HG02798 (cell line): ENCODE measurements around the gene PARD6A.

ENCODE experiments used
- ATAC-seq: cut with Tn5 transposase; IDR thresholded peaks from one replicate; pipeline ENCODE4 v1.9.1; 2021; ENCODE audit warnings: mild to moderate bottlenecking; ENCODE audit not compliant: unreplicated experiment, poor library complexity

Gene PARD6A

DNA sequence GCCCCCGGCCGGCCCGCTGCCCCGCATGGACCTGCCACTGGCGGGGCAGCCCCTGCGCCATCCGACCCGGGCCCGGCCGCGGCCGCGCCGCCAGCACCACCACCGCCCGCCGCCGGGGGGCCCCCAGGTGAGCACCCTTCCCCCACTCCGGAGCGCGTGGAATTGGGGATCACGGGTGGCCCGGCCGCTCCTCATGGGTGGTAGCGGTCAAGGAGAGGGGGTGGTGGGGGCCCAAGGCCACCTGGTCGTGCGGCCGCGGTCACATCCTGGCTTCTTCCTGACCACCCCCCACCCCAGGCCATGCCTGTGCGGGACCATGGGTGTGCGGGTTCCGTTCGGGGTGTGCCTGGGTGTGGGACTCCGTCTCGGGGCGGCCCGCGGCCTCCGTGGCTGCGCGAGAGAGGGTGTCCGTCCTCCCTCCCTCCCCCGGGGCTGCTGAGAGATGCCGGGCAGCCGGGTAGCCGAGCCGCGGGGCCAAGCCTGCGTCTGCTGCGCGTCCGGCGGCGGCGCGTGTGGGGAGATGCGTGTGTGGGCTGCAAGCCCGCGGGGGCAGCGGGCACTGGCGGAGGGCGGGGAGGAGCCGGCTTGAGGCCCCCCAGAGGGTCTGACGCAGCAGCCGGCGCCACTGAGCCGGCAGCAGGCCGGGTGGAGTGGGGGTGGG is 7.5 kb upstream of the PARD6A start:
- no peak for ATAC-seq

DNA sequence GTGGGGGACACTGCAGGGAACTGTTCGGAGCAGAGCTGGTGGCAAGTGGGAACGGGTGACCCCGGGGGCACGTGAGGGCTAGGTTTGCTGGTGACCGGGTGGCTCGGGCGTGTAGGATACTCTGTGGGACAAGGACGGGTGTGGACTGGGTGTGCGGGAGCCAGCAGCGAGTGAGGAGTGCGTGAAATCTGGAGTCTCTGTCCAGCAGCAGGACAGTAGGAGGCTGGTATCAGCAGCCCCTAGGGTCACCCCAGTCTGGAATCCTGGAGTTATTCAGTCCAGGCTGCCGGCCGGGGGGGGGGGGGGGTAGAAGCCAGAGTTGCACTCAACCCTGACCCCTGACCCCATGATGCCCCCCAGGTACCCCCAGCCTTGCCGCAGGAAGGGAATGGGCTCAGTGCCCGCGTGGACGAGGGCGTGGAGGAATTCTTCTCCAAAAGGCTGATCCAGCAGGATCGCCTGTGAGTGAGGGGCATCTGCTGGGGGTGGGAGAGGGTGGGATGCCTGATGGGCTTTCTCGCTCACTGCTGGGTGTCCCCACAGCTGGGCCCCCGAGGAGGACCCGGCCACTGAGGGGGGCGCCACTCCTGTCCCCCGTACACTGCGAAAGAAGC is 6.9 kb upstream of the PARD6A start:
- ATAC-seq, result no peak

DNA sequence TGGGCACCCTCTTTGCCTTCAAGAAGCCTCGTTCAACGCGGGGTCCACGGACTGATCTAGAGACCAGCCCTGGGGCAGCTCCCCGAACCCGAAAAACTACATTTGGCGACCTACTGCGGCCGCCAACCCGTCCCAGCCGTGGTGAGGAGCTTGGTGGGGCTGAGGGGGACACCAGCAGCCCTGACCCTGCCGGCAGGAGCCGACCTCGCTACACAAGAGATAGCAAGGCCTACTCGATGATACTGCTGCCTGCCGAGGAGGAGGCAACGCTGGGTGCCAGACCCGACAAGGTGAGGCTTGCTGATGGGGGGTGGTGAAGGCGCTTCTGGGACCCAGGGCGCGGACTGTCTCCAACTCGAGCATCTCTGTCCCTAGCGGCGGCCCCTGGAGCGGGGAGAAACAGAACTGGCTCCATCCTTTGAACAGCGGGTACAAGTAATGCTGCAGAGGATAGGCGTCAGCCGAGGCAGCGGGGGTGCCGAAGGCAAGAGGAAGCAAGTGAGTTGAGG is 6.3 kb upstream of the PARD6A start:
- ATAC-seq, result no peak

DNA sequence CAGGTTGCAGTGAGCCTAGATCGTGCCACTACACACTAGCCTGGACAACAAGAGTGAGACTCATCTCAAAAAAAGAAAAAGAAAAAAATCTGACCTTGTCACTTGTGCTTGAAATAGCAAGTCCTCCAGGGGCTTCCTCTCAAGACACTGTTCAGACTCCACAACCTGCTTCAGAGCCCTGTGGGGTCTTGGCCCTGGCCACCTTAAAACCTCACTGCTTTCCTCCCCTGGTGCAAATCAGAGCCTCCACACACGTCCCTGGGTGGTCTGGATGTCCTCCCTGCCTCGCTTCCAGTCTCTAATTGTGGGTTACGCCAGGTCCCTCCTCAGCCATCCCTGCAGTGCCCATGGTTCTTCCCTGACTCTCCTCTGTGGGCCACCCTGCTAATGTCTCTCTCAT is 5.4 kb upstream of the PARD6A start:
- no peak for ATAC-seq

DNA sequence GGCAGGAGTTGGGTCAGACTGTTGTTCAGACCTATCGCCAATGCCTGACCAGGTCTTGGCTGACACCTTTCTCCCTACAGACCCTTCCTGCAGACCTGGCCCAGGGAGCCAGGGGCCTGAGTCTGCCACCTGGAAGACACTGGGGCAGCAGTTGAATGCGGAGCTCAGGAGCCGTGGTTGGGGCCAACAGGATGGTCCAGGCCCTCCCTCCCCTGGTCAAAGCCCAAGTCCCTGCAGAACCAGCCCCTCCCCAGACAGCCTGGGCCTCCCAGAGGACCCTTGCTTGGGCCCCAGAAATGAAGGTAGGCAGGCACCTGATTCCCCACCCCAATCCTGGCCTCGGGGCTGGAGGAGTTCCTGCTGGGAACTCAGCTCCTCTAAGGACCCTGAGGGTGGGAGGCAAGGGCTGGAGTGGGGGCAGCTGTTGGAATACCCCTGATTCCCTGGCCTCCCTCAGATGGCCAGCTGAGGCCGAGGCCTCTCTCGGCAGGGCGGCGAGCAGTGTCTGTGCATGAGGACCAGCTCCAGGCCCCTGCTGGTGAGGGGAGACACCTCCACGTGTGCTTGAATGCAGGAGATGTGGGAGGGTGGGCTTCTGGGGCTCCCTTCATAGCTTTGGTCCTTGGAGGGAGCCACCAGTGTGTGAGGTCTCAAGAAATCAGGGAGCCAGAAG is 4.3 kb upstream of the PARD6A start:
- ATAC-seq, result no peak

DNA sequence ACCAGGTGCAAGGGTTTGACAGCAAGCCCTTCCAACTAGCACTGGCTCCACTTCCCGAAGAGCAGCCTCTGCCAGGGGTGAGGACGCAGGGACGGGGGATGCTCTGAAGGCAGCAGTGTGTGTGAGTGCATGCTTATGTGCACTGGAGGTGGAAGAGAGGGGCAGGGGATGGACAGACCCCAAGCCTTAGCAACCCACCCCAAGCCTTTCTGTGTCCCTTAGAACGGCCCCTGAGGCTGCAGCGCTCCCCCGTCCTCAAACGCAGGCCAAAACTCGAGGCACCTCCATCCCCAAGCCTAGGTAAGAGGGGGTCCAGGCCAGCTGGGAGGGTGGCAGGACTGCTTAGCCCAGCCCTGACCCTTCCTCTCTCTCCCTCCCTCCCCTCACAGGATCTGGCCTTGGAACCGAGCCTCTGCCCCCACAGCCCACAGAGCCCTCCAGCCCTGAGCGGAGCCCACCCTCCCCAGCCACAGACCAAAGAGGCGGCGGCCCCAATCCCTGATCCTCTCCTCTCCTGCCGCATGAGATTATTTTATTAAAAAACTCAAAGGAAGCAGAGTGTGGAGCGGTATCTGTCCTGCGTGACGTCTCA is 3.6 kb upstream of the PARD6A start:
- ATAC-seq, result no peak

DNA sequence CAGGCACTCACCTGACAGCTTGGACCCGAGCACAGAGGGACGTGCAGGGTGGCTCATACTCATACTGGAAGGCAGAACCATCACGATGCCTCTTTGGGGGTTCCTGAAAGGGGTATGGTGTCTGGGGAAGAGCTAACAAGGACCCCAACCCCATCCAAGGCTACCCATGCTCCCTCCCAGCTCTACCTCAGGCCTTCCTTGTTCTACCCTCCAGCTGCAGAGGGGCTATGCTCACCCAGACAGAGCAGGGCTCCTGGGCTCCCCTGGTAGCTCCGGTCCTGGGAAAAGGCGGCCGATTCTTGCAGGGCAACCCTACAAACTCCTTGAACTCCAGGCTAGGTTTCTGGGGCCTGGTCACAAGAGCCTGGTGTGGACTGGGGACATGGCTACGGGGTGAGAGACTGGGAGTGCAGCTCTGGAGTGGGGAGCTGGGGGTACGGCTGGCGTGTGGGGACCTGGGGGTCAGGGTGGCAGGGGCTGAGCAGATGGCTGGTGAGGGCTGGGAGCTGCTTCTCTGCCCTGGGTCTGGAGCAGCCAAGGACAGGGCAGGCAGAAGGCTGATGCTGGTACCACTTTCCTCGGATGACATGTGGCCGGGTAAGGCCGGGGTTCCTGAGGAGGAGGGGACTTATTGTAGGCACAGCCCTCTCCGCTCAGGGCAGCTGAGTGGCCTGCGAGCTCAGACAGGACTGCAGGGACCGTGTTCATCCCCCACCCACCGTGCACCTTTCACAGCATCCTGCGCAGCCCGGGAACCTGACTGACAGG is 2.8 kb upstream of the PARD6A start:
- ATAC-seq, result no peak

DNA sequence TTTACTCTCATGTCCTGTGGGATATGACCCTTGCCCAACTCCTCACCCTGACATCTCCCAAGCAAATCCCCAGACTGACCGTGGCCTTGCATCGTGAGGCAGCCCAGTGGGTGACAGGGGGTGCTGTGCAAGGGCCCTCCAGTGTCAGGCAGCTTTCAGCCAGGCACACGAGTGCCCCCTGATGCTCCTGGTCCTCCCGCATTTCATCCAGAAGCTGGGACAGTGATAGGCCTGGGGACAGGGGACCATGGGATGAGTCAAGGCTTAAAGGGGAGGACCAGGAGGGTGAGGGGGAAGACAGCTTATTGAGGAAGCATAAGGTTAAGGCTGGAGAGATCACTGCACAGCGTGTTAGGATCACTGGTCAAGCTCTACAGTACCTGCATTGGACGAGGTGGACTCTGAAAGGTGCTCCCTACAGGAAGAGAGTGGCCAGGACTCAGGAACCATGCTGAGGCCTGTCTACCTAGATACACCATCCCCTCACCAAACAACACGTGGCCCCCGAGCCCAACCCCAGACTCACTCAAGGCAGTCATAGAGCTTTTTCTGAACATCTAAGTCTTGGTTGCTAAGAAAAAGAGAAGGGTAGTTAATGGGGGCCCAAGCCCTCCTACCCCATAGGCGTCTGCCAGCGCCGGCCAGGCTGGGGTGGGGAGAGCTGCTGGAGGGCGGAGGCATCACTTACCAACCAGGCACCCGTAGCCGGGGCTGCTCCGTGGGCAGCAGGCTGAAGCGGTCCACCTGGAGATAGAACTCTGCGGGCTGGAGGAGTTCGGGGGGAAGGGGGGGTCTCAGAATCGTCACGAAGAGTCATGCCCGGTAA is 1.7 kb upstream of the PARD6A start:
- no peak for ATAC-seq

DNA sequence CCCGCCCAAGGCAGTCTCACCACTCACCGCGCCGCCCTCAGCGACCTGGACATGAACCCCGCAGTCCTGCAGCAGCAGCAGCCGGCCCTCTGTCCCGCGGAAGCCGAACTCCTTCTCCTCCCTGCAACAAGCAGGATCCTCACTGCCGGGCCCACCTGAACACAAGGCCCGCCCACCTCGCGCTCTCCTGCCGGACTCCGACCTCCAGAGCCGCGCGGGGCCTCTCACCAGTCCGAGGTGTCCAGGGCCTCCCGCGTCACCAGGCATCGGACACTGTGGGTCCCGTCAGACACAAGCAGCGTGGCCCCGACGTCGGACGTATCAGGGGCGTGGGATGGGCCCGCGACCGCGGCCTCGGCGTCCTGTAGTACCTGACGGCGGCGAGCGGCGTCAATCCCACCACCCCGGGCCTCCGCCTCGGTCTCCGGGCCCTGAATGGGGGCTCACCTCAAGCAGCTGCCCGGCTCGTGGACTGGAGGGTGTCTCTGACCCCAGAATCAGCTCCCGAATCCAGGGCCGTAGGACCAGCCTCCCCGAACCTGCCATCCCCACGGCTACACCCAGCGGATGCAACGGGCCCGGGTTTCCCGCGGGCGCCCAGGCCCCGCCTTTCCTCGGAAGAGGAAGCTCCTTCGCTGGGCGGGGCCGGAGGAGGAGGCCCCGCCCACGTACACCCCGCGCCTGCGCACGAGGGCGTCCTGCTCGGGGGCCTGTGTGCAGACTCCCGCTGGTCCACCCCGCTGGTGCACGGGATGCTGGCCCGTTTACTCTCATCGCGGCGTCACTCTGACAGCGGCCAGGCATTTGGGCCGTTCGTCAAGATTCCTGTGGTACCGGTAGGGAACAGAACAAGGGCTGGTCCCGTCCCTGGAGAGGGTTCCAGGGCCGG is 841 bp upstream of the PARD6A start, which contains the start of gene ACD:
Gene ACD (minus strand): TSS at position 586 of the 889 bp plus-strand sequence. CDS start 40 bp downstream, at position 546.
- ATAC-seq, result peak; percentile 64

DNA sequence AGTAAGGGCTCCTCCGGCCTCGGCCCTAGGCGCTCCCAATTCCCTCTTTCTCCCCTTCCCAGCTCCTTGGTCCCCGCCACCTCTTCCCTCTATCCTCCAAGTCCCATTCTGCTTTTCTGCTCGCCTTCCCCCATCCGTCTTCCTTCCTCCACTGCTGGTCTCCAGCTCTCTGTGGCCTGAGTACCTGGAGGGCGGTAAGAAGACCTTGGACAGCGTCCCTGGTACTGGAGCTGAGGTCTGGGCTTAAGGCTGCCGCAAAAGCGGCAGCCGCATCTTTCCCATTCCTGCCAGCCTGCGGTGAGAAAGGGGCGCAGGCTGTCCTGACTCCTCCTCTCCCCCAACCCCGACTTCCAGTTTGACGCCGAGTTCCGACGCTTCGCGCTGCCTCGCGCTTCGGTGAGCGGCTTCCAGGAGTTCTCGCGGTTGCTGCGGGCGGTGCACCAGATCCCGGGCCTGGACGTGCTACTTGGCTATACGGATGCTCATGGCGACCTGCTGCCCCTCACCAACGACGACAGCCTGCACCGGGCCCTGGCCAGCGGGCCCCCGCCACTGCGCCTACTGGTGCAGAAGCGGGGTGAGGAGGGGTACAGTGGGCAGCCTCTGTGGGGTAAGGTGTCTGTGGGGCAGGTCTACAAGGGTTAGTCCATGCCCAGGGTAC is 471 bp downstream of the PARD6A start:
- ATAC-seq, result no peak

DNA sequence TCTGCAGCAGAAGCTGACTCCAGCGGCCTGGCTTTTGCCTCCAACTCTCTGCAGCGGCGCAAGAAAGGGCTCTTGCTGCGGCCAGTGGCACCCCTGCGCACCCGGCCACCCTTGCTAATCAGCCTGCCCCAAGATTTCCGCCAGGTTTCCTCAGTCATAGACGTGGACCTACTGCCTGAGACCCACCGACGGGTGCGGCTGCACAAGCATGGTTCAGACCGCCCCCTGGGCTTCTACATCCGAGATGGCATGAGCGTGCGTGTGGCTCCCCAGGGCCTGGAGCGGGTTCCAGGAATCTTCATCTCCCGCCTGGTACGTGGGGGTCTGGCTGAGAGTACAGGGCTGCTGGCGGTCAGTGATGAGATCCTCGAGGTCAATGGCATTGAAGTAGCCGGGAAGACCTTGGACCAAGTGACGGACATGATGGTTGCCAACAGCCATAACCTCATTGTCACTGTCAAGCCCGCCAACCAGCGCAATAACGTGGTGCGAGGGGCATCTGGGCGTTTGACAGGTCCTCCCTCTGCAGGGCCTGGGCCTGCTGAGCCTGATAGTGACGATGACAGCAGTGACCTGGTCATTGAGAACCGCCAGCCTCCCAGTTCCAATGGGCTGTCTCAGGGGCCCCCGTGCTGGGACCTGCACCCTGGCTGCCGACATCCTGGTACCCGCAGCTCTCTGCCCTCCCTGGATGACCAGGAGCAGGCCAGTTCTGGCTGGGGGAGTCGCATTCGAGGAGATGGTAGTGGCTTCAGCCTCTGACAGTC is 1.3 kb downstream of the PARD6A start:
- no peak for ATAC-seq

DNA sequence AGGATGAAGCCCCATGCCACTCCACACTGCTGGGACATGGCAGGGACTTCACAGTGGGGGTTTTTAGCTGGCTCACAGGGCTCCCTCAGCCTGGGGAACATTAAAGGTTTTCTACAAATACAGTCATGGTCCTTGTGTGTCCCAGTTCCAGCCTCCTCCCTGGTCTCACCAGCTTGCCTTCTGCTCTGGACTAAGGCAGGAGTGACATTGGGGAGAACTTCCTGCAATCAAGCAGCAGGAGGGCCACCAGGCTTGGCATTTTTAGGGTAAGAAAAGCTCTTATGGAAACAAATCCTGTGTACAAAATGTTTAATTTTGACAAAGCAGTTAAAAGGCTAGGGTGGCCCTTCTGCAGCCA is 1.9 kb downstream of the PARD6A start:
- no peak for ATAC-seq

DNA sequence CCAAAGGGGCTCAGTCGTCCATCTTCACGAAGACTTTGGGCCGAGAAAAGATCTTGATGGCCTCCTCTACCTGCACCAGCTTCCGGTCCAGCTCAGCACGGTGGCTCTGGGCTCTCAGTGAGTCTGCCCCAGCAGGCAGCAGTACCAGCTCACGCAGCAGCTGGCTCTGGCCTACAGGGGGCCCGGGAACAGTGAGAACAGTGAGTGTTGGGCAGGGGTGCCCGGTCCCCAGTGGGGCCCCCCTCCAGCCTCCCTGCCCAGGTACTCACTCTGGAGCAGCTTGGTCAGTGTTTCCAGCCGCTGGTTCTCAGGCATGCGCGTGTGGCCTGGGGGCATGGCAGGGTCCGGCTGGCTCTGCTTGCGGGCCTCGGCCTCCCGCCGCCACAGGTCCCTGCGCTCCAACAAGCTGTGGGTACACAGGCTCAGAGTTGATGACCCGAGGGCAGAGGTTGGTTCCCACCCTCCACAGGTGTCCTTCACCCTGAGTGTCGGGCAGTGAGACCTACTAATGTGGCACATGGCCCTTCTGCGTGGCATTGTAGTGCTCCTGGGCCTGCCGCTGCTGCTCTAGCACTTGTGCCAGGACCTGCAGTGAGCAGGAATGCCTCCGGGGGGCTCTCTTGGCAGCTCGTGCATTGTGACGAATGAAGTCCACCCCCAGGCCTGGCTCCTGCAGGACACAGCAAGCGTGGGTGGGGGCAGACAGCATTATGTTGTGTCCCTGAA is 2.6 kb downstream of the PARD6A start:
- no peak for ATAC-seq

DNA sequence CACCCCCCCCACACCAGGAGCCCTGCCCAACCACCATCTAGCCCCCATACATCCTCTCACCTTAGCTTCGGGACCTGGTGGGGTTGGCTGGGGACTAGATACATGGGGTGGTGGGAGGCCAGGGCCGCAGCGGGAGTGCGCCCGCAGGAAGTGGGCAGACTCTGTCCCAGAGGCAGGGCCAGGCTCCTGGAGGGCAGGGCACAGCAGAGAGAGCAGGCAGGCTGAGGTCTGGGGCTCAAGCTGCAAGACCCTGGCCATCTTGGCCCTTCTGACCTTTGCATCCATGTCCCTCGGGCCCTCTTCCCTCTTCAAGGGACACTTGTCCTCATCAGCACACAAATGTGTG is 3.1 kb downstream of the PARD6A start:
- ATAC-seq, result no peak

DNA sequence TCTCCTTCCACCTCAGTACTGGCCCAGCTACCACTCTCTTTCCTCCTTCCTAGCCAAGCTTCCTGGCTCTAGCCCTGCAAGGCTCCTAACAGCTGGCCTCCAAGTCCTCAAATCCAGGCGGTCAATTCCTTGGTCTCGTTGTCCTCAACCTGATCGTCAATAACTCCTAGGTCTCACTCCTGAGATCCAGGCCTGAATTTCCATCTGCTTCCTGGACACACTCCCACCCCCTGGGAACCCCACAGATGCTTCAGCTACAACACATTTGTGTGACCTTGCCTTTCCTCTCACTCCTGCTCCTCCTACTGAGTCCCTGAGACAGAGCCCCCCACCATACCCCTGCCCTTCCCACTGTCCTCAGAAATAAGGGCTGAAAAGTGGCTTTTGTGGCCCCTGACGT is 3.5 kb downstream of the PARD6A start:
- no peak for ATAC-seq

DNA sequence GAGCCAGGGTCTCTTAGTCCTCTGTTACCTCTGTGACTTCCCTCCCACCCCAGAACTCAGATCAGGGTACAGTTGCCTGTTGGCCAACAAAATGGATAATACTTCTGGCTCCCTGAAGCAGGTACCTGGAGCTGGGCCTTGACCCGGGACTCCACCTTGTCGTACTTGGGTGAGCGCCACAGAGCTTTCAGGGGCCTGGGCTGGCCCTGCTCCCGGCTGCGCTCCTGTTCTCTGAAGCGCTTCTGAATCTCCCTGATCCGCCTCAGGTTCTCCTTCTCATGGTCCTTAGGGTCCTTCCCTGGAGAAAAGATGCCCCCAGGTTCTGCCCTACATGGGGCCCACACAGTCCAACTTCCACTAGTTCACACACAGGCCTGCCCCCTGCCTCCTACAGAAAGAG is 4.1 kb downstream of the PARD6A start:
- no peak for ATAC-seq

DNA sequence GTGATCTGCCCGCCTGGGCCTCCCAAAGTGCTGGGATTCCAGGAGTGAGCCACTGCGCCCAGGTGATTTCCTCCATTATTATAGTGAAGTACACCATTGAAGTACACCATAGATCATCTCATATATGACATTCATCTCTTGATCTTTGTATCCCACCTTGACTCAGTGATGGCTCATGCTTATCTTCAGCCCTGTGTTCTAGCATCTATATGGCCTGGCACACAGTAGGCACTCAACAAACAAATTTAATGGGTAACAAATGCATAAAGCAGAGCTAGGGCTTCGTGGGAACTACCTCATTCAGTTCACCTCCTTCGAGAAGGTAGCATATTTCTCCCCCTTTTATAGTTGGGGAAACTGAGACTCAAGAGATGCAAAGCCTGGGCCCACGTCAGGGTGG is 4.8 kb downstream of the PARD6A start:
- no peak for ATAC-seq
